CD4-positive, CD25-positive, alpha-beta regulatory T cell (primary cell): Measurements from ENCODE around the gene S100A7. TPM values are rescaled to one million over a fixed set of nuclear protein-coding genes. Genes with fewer than 3 reads are reported as not detected.

Source experiments
- ATAC-seq, 2 donors: fragments of 150-1000 bp; cut with Tn5 transposase; one replicate each; pipeline ENCODE4 v1.10.0; 2021; ENCODE audit warnings: low read depth in 2 of 2, moderate number of reproducible peaks in 2 of 2, moderate library complexity in 1 of 2
- DNase-seq, 3 donors: peaks; one replicate each; pipeline versions ENCODE4 v3.0.0 to v3.0.0-alpha.2; 2012 to 2022; ENCODE audit warnings: mixed read lengths in 1 of 3
- H3K27ac ChIP-seq: one replicate; pipeline ENCODE4 v1.7.0; 2013; ENCODE audit warnings: mild to moderate bottlenecking, low read length; ENCODE audit not compliant: insufficient read depth, poor library complexity, severe bottlenecking
- H3K27me3 ChIP-seq: one replicate; pipeline ENCODE4 v1.7.0; 2013; ENCODE audit warnings: low read length; ENCODE audit not compliant: control insufficient read depth, insufficient read depth
- H3K36me3 ChIP-seq: one replicate; pipeline ENCODE4 v1.7.0; 2013; ENCODE audit warnings: mild to moderate bottlenecking, low read length, moderate library complexity; ENCODE audit not compliant: control insufficient read depth, insufficient read depth
- H3K4me1 ChIP-seq: 2 replicates; pipeline ENCODE4 v1.7.0; 2013; ENCODE audit warnings: mild to moderate bottlenecking, low read length; ENCODE audit not compliant: insufficient read depth, control insufficient read depth, poor library complexity, severe bottlenecking
- H3K4me3 ChIP-seq: one replicate; pipeline ENCODE4 v1.7.0; 2013; ENCODE audit warnings: low read depth, mild to moderate bottlenecking, low read length, moderate library complexity
- H3K9me3 ChIP-seq, 2 experiments: 1 replicate in 1 of 2; 2 replicates in 1 of 2; pipeline ENCODE4 v1.7.0; 2013; ENCODE audit warnings: low read length in 2 of 2, mild to moderate bottlenecking in 1 of 2, moderate library complexity in 1 of 2; ENCODE audit not compliant: control insufficient read depth in 2 of 2
- H3K27ac Mint-ChIP-seq, 3 donors: one replicate each; pipeline ENCODE4 v1.8.0; 2020 to 2022; ENCODE audit warnings: mild to moderate bottlenecking in 3 of 3, mixed read lengths in 3 of 3, moderate library complexity in 2 of 3
- H3K27me3 Mint-ChIP-seq: one replicate; pipeline ENCODE4 v1.8.0; 2022; ENCODE audit warnings: mild to moderate bottlenecking, mixed read lengths
- H3K36me3 Mint-ChIP-seq: one replicate; pipeline ENCODE4 v1.8.0; 2020; ENCODE audit warnings: mixed read lengths
- H3K4me1 Mint-ChIP-seq, 4 donors: one replicate each; pipeline ENCODE4 v1.8.0; 2020 to 2022; ENCODE audit warnings: mixed read lengths in 4 of 4, mild to moderate bottlenecking in 1 of 4
- H3K4me3 Mint-ChIP-seq, 4 donors: one replicate each; pipeline ENCODE4 v1.8.0; 2020 to 2022; ENCODE audit warnings: mild to moderate bottlenecking in 4 of 4, mixed read lengths in 4 of 4, moderate library complexity in 3 of 4
- H3K9me3 Mint-ChIP-seq, 7 donors: one replicate each; pipeline ENCODE4 v1.8.0; 2020 to 2022; ENCODE audit warnings: mixed read lengths in 7 of 7, mild to moderate bottlenecking in 3 of 7, moderate library complexity in 2 of 7
- polyA plus RNA-seq, 4 donors: library from polyadenylated mRNA; unstranded; fragments of 300-500 nt; fragmentation: Illumina TruSeq; gene quantifications; one replicate each; pipeline ENCODE4 v1.2.3, GENCODE V29; 2021
- total RNA-seq: library from RNA; stranded (reverse); gene quantifications from one replicate; pipeline ENCODE4 v1.2.3, GENCODE V29; 2022

The S100A7 gene
- total and polyA plus RNA-seq, 5 donors from 2014 or later, result not detected

DNA sequence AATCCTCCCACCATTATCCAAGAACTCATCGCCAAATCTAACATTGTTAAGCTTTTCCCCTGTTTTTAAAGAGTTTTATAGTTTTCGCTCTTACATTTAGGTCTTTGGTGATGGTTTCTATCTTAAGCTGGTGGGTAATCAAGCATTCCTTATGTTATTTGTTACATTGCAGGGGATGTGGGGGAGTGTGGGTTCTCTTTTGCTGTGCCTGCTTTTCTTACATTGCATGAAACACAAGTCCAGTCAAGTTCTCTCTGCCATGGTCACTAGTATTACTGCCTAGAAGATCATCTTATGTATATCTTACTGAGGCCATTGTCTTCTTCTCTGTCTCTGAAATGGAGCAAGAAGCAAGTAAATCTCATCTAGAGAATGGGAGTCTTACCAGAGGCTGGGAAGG is 27.3 kb upstream of the S100A7 start:
- H3K4me3 Mint-ChIP-seq, result no peak overlapping the region
- H3K27ac ChIP-seq, result no peak overlapping the region

DNA sequence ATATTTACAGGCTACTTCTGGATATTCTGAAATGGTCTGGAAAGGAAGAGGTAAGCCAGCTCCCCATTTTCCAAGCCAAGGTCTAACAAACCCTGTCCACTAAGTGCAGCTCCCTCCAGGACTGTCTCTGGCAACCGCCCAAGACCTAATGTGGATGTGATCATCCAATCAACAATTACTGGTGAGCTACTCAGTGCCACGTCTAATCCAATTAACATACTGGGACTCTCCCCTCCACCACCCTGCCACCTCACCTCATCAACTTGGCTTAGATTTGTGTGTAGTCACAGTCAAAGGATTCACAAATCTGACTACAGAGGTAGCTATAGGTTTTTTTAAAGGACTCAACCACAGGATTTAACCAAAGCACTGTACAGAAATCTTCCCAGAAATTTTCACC is 25.4 kb upstream of the S100A7 start:
- no peaks in the 10 kb centered on the region for H3K4me1 Mint-ChIP-seq
- DNase-seq (no peak), ATAC-seq (no peak)
- Histone ChIP-seq H3K4me1 (no peaks in the 10 kb centered on the region), H3K36me3 (no peaks in the 10 kb centered on the region), H3K27ac (no peak overlapping the region), H3K4me3 (no peak overlapping the region), H3K27me3 (peaks cover 20% of the 10 kb centered on the region), H3K9me3 (no peaks in the 10 kb centered on the region)
- H3K9me3 Mint-ChIP-seq, result peaks cover 0 to 2% (median 0%) of the 10 kb centered on the region in 7 donors
- H3K27ac Mint-ChIP-seq, result no peak overlapping the region
- no peaks in the 10 kb centered on the region for H3K36me3 Mint-ChIP-seq
- peaks cover 47% of the 10 kb centered on the region for H3K27me3 Mint-ChIP-seq
- H3K4me3 Mint-ChIP-seq, result no peak overlapping the region

More for the DNA sequence above, 27.3 kb upstream of the S100A7 start:
- no peaks in the 10 kb centered on the region for H3K36me3 Mint-ChIP-seq
- ATAC-seq, result no peak
- H3K36me3 ChIP-seq, result no peaks in the 10 kb centered on the region
- no peaks in the 10 kb centered on the region for H3K9me3 ChIP-seq
- DNase-seq, result no peak
- H3K4me1 Mint-ChIP-seq, result no peaks in the 10 kb centered on the region
- H3K4me1 ChIP-seq, result no peaks in the 10 kb centered on the region
- H3K9me3 Mint-ChIP-seq, result peaks cover 0 to 2% (median 0%) of the 10 kb centered on the region in 7 donors
- peaks cover 14% of the 10 kb centered on the region for H3K27me3 ChIP-seq
- H3K27ac Mint-ChIP-seq, result no peak overlapping the region
- H3K4me3 ChIP-seq, result no peak overlapping the region
- peaks cover 30% of the 10 kb centered on the region for H3K27me3 Mint-ChIP-seq

DNA sequence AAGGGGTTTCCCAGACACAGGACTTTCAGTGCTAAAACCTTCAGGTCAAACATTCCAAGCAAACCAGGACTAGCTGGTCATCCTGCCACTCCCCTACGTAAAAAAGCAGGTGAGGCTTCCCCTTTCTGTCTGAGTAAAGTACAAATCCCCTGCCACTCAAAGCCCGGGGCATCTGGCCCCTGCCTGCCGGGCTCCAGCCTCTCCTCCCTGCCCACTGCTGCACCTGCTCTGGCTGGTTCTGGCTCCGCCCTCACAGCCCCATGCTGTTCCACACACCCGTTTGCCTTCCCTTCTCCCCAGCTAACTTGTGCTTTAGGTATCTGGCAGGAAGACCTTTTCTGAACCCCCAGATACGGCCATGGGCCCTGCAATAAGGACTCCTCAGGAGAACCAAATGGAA is 23.3 kb upstream of the S100A7 start:
- H3K4me3 Mint-ChIP-seq, result no peak overlapping the region
- no peaks in the 10 kb centered on the region for H3K36me3 Mint-ChIP-seq
- no peaks in the 10 kb centered on the region for H3K4me1 ChIP-seq
- no peak overlapping the region for H3K27ac Mint-ChIP-seq
- peaks cover 25% of the 10 kb centered on the region for H3K27me3 ChIP-seq
- H3K27ac ChIP-seq, result no peak overlapping the region
- no peaks in the 10 kb centered on the region for H3K36me3 ChIP-seq
- no peak overlapping the region for H3K4me3 ChIP-seq
- peaks cover 68% of the 10 kb centered on the region for H3K27me3 Mint-ChIP-seq
- H3K9me3 Mint-ChIP-seq, result peaks cover 0 to 2% (median 0%) of the 10 kb centered on the region in 7 donors
- H3K4me1 Mint-ChIP-seq, result no peaks in the 10 kb centered on the region
- DNase-seq (no peak), ATAC-seq (no peak)
- no peaks in the 10 kb centered on the region for H3K9me3 ChIP-seq

DNA sequence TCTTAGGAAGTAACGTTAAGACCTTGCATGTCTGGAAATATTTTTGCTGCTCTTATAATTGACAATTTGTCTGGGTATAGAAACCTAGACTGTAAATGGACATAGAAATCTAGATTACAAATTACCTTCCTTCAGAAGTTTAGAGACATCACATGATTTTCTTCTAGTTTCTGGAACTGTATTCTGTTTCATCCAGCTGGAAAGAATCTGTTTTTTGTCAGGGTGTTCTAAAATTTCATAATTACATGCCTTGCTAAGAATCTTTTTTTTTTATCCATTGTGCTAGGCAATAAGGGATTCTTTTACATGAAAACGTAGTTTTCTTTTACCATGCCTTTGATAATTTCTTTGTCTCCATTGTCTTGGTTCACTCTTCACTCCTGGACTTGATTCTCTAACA is 20.7 kb upstream of the S100A7 start:
- Mint-ChIP-seq H3K27me3 (peaks cover 78% of the 10 kb centered on the region), H3K4me3 (no peak overlapping the region), H3K36me3 (no peaks in the 10 kb centered on the region), H3K4me1 (no peaks in the 10 kb centered on the region), H3K27ac (no peak overlapping the region), H3K9me3 (peaks cover 0 to 2% (median 0%) of the 10 kb centered on the region in 7 donors)
- Histone ChIP-seq H3K4me3 (no peak overlapping the region), H3K36me3 (no peaks in the 10 kb centered on the region), H3K9me3 (no peaks in the 10 kb centered on the region), H3K4me1 (no peaks in the 10 kb centered on the region), H3K27me3 (peaks cover 21% of the 10 kb centered on the region), H3K27ac (no peak overlapping the region)
- ATAC-seq (no peak), DNase-seq (no peak)

DNA sequence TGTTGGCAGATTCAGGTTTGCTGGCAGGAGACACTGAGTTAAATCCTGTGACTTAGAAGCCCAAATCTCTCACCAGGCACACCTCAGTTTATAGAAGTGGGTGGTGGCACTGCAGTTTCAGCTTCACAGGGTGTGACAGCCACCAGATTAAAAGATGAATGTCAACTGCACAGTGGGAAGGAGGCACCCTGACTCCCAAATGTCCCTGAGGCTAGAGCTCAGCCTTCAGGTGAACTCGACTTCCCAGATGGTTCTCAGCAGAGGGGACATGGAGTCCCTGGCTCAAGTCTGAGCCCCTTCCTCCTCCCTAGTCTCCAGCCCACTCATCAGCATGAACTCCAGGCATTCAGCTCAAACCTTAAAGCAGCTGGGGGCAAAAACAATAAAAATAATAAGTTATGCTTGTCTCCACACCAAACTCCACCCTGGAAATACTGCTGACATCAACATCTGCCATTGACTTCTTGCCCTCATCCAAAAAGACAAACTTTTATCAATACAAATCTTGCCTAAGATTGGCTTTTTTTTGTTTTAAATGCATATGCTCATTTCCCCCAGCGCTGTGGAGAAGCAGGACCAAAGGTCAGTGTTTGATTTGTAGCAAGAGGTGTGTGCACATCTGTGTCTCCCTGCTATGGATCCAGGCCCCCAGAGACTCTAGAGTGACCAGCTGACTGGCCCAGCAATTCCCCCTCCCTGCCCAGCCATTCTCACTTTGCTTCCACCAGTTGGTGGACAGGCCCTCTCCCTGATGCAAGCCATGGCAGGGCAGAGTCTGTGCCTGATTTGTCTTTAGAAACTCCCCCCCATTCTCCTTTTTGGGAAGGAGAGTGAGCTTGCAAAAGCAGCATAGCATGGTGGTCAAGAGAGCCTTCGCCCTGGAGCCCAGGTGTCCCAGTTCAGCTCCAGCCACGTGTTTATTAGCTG is 18.5 kb upstream of the S100A7 start:
- Histone ChIP-seq H3K4me3 (no peak overlapping the region), H3K27ac (no peak overlapping the region), H3K36me3 (no peaks in the 10 kb centered on the region), H3K4me1 (no peaks in the 10 kb centered on the region), H3K27me3 (peaks cover 17% of the 10 kb centered on the region), H3K9me3 (no peaks in the 10 kb centered on the region)
- Mint-ChIP-seq H3K27me3 (peaks cover 65% of the 10 kb centered on the region), H3K27ac (no peak overlapping the region), H3K4me3 (no peak overlapping the region), H3K9me3 (peaks cover 0 to 3% (median 0%) of the 10 kb centered on the region in 7 donors), H3K4me1 (no peaks in the 10 kb centered on the region), H3K36me3 (no peaks in the 10 kb centered on the region)
- ATAC-seq, result no peak
- DNase-seq, result no peak

DNA sequence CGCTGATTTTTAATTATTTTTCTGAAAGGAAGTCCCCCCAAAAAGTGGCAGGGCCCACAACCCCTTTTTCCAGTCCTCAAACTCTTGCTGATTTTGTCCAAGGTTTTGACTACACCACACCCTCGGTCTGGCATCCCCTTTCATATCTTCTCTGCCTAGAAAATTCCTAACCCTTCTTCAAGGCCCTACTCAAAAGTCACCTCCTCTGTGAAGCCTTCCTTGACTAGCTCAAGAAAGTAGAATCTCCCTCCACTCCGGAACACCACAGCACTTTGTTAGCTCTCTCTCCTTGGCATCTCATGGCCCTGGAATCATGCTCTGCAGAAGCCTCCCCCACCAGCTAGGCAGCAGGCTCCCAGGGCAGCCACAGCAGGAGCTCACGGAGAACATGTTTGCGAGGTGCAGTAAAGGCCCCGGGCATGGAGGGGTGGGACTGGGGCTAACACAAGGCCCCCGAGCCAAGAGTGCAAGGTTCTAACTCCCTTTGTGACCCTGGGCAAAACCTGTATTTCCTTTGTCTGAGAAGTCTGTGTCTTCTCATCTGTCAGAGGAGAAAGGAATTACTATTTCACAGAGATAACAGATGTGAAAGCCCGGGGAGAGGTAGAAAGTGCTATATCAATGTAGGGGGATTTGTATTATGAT is 17.7 kb upstream of the S100A7 start:
- H3K36me3 Mint-ChIP-seq, result no peaks in the 10 kb centered on the region
- no peaks in the 10 kb centered on the region for H3K4me1 Mint-ChIP-seq
- H3K27me3 Mint-ChIP-seq, result peaks cover 60% of the 10 kb centered on the region
- no peak overlapping the region for H3K4me3 Mint-ChIP-seq
- no peak overlapping the region for H3K27ac Mint-ChIP-seq
- H3K4me3 ChIP-seq, result no peak overlapping the region
- H3K27ac ChIP-seq, result no peak overlapping the region
- peaks cover 0 to 4% (median 0%) of the 10 kb centered on the region in 7 donors for H3K9me3 Mint-ChIP-seq
- peaks cover 0 to 2% of the 10 kb centered on the region in 2 experiments for H3K9me3 ChIP-seq
- no peaks in the 10 kb centered on the region for H3K36me3 ChIP-seq
- H3K27me3 ChIP-seq, result peaks cover 12% of the 10 kb centered on the region
- DNase-seq, result no peak
- H3K4me1 ChIP-seq, result no peaks in the 10 kb centered on the region
- no peak for ATAC-seq

DNA sequence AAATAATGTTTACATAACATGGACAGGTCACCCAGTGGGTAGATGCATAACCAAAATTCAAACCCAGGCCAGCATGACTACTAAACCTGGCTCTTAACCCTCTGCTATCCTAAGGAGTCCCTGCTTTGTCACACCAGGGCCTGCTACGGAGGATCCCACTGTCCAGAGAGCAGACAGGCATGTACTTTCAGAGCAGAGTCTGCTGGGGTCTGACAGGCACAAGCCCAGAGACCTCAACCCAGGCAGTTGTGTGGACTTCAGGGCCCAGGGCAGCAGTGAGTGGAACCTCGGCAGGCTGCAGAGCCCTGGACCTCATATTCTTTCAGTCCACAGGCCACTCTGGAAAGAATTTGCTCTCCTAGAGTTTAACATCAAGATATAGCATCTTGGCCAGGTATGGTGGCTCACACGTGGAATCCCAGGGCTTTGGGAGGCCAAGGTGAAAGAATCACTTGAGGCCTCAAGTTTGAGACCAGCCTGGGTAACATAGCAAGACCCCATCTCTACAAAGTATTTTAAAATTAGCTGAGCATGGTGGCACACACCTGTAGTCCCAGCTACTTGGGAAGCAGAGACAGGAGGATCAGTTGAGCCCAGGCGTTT is 16.1 kb upstream of the S100A7 start:
- Histone ChIP-seq H3K27ac (no peak overlapping the region), H3K4me1 (no peaks in the 10 kb centered on the region), H3K4me3 (no peak overlapping the region), H3K36me3 (no peaks in the 10 kb centered on the region), H3K27me3 (peaks cover 8% of the 10 kb centered on the region), H3K9me3 (peaks cover 12 to 18% of the 10 kb centered on the region in 2 experiments)
- H3K27ac Mint-ChIP-seq, result no peak overlapping the region
- H3K27me3 Mint-ChIP-seq, result peaks cover 49% of the 10 kb centered on the region
- DNase-seq, result no peak
- no peak overlapping the region for H3K4me3 Mint-ChIP-seq
- peaks cover 5% of the 10 kb centered on the region for H3K36me3 Mint-ChIP-seq
- ATAC-seq, result no peak
- no peaks in the 10 kb centered on the region for H3K4me1 Mint-ChIP-seq
- H3K9me3 Mint-ChIP-seq, result peaks cover 0 to 19% (median 5%) of the 10 kb centered on the region in 7 donors
